GM23338 (cell line): ENCODE results near the gene TFEB. TPM values are rescaled to one million over a fixed set of nuclear protein-coding genes. Genes with fewer than 3 reads are reported as not detected.

Source experiments
- ATAC-seq: fragments of 200-7000 bp; cut with Tn5 transposase; 3 replicates; pipeline ENCODE4 v1.9.1; 2020
- DNase-seq: peaks from one replicate; pipeline ENCODE4 v3.0.0-alpha.2; 2015; ENCODE audit warnings: low spot score
- H2AFZ ChIP-seq: fragments of 200-600 bp; sonication (generic); 2 replicates; pipeline ENCODE4 v1.8.0; 2016; ENCODE audit warnings: antibody characterized with exemption, mild to moderate bottlenecking, moderate library complexity
- H3F3A ChIP-seq: fragments of 200-600 bp; sonication (generic); replicated peaks from 2 replicates; pipeline ENCODE4 v1.8.0; 2017; ENCODE audit warnings: antibody characterized with exemption, mixed run types, low read depth
- H3K27ac ChIP-seq: fragments of 200-600 bp; sonication (generic); 2 replicates; pipeline ENCODE4 v1.6.1; 2016; ENCODE audit warnings: low read depth
- H3K27me3 ChIP-seq: fragments of 200-600 bp; sonication (generic); 2 replicates; pipeline ENCODE4 v1.8.0; 2016; ENCODE audit warnings: mild to moderate bottlenecking, mixed run types, moderate library complexity; ENCODE audit not compliant: insufficient read depth
- H3K36me3 ChIP-seq: fragments of 200-600 bp; sonication (generic); 2 replicates; pipeline ENCODE4 v1.8.0; 2016; ENCODE audit warnings: mild to moderate bottlenecking; ENCODE audit not compliant: insufficient read depth
- H3K4me1 ChIP-seq: fragments of 200-600 bp; sonication (generic); 2 replicates; pipeline ENCODE4 v1.8.0; 2016; ENCODE audit warnings: mild to moderate bottlenecking, moderate library complexity; ENCODE audit not compliant: insufficient read depth
- H3K4me2 ChIP-seq: fragments of 200-600 bp; sonication (generic); 2 replicates; pipeline ENCODE4 v1.7.1; 2017; ENCODE audit warnings: mixed run types
- H3K4me3 ChIP-seq: fragments of 200-600 bp; sonication (generic); 2 replicates; pipeline ENCODE4 v1.6.1; 2016; ENCODE audit warnings: mixed run types
- H3K79me2 ChIP-seq: fragments of 200-600 bp; sonication (generic); replicated peaks from 2 replicates; pipeline ENCODE4 v1.8.0; 2017; ENCODE audit warnings: mild to moderate bottlenecking; ENCODE audit not compliant: insufficient read depth
- H3K9me2 ChIP-seq: fragments of 200-600 bp; sonication (generic); 2 replicates; pipeline ENCODE4 v1.8.0; 2017; ENCODE audit not compliant: insufficient read depth
- H4K20me1 ChIP-seq: fragments of 200-600 bp; sonication (generic); replicated peaks from 2 replicates; pipeline ENCODE4 v1.8.0; 2017; ENCODE audit warnings: mild to moderate bottlenecking; ENCODE audit not compliant: insufficient read depth
- H3K27ac Mint-ChIP-seq: 2 replicates; pipeline ENCODE4 v1.8.0; 2020; ENCODE audit warnings: inconsistent platforms, mild to moderate bottlenecking, moderate library complexity, mixed read lengths
- H3K27me3 Mint-ChIP-seq: 3 replicates; pipeline ENCODE4 v1.8.0; 2022; ENCODE audit warnings: low read depth, mild to moderate bottlenecking, moderate library complexity, mixed read lengths, inconsistent platforms; ENCODE audit not compliant: insufficient read depth, poor library complexity
- H3K36me3 Mint-ChIP-seq: 3 replicates; pipeline ENCODE4 v1.8.0; 2021; ENCODE audit warnings: low read depth, mild to moderate bottlenecking, inconsistent platforms, moderate library complexity, mixed read lengths
- H3K4me1 Mint-ChIP-seq: 3 replicates; pipeline ENCODE4 v1.8.0; 2020; ENCODE audit warnings: mild to moderate bottlenecking, inconsistent platforms, mixed read lengths
- H3K4me3 Mint-ChIP-seq: 3 replicates; pipeline ENCODE4 v1.8.0; 2021; ENCODE audit warnings: moderate library complexity, mild to moderate bottlenecking, inconsistent platforms, mixed read lengths
- H3K9me3 Mint-ChIP-seq: 3 replicates; pipeline ENCODE4 v1.8.0; 2020; ENCODE audit warnings: moderate library complexity, mild to moderate bottlenecking, inconsistent platforms, mixed read lengths
- CREB1 ChIP-seq: fragments of 250-450 bp; sonication (Bioruptor Pico); IDR thresholded peaks from 2 replicates; pipeline ENCODE4 v1.5.0; 2020; ENCODE audit warnings: low read depth, mild to moderate bottlenecking, moderate library complexity
- EZH2 ChIP-seq: fragments of 200-600 bp; sonication (generic); IDR thresholded peaks from one replicate; pipeline ENCODE4 v1.8.0; 2017; ENCODE audit warnings: antibody characterized with exemption, mild to moderate bottlenecking, low read depth; ENCODE audit not compliant: unreplicated experiment
- EZH2phosphoT487 ChIP-seq: fragments of 200-600 bp; sonication (generic); IDR thresholded peaks from one replicate; pipeline ENCODE4 v1.8.1; 2018; ENCODE audit warnings: antibody characterized with exemption; ENCODE audit not compliant: unreplicated experiment
- JUNB ChIP-seq: IDR thresholded peaks from one replicate; pipeline ENCODE4 v1.6.1; 2016; ENCODE audit warnings: antibody characterized with exemption; ENCODE audit not compliant: unreplicated experiment
- NANOG ChIP-seq: IDR thresholded peaks from 2 replicates; pipeline ENCODE4 v1.6.1; 2016; ENCODE audit warnings: antibody characterized with exemption, borderline replicate concordance
- POLR2AphosphoS5 ChIP-seq: IDR thresholded peaks from 2 replicates; pipeline ENCODE4 v1.6.1; 2016; ENCODE audit warnings: antibody characterized with exemption, low read depth
- ZNF114 ChIP-seq: fragments of 250-450 bp; sonication (Bioruptor Pico); IDR thresholded peaks from 2 replicates; pipeline ENCODE4 v1.5.0; 2020; ENCODE audit warnings: mild to moderate bottlenecking, moderate library complexity
- ZNF331 ChIP-seq: fragments of 250-450 bp; sonication (Bioruptor Pico); IDR thresholded peaks from 2 replicates; pipeline ENCODE4 v1.5.0; 2020; ENCODE audit warnings: low read depth, mild to moderate bottlenecking, moderate library complexity
- polyA plus RNA-seq: library from polyadenylated mRNA; unstranded; fragments of >200 nt; fragmentation: Nextera tagmentation; extraction: Ambion mirVana; gene quantifications from 2 replicates; pipeline ENCODE4 v1.2.1, GENCODE V29; 2016
- total RNA-seq: library from RNA; depleted of rRNA; stranded (reverse); fragments of >200 nt; shearing (Covaris generic); gene quantifications from 2 replicates; pipeline ENCODE4 v1.2.3, GENCODE V29; 2014
- TF ChIP-seq, protein P1 (sequence below): IDR thresholded peaks from 2 replicates; pipeline ENCODE4 v1.6.1; 2016; ENCODE audit warnings: antibody characterized with exemption
- TF ChIP-seq, protein P2 (sequence below): IDR thresholded peaks from one replicate; pipeline ENCODE4 v1.6.1; 2018; ENCODE audit warnings: antibody characterized with exemption; ENCODE audit not compliant: unreplicated experiment

The TFEB gene
- total and polyA plus RNA-seq, 2 experiments from 2014 or later: 1.3 to 4.3 TPM

DNA sequence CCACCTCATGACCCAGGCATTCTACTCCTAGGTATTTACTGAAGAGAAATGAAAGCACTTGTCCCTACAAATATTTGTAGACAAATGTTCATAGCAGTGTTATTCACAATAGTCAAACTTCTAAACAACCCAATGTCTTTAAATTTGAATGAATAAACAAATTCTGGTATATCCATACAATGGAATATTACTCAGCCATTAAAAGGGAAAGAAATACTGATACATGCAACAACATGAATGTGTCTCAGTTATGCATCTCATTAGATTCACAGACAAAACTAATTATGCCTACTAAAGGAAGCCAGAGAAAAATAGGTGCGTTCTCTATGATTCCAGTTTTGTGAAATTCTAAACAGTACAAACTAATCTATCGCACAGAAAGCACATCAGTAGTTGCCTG, 66.4 kb downstream of the TFEB start:
- H3K36me3 ChIP-seq: no peaks in the 10 kb centered on the region
- peaks cover 4% of the 10 kb centered on the region; the same call in 1 of the 2 replicates for H3K4me1 ChIP-seq
- H3K4me3 ChIP-seq: no peak overlapping the region
- no peak overlapping the region for H3K27ac Mint-ChIP-seq
- H3K27me3 ChIP-seq: no peaks in the 10 kb centered on the region
- H3K4me2 ChIP-seq: no peak overlapping the region
- no peaks in the 10 kb centered on the region for H3K9me2 ChIP-seq
- no peak overlapping the region for H3K4me3 Mint-ChIP-seq
- peaks cover 13% of the 10 kb centered on the region for H3K27me3 Mint-ChIP-seq
- DNase-seq: no peak
- no peaks in the 10 kb centered on the region for H4K20me1 ChIP-seq
- no peaks in the 10 kb centered on the region for H3K36me3 Mint-ChIP-seq
- H2AFZ ChIP-seq: no peak overlapping the region
- H3K27ac ChIP-seq: no peak overlapping the region
- H3K9me3 Mint-ChIP-seq: peaks cover 4% of the 10 kb centered on the region; the same call in 1 of the 3 replicates
- no peaks in the 10 kb centered on the region for H3K79me2 ChIP-seq
- TF ChIP-seq, protein P1, sequence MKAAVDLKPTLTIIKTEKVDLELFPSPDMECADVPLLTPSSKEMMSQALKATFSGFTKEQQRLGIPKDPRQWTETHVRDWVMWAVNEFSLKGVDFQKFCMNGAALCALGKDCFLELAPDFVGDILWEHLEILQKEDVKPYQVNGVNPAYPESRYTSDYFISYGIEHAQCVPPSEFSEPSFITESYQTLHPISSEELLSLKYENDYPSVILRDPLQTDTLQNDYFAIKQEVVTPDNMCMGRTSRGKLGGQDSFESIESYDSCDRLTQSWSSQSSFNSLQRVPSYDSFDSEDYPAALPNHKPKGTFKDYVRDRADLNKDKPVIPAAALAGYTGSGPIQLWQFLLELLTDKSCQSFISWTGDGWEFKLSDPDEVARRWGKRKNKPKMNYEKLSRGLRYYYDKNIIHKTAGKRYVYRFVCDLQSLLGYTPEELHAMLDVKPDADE: no peak
- TF ChIP-seq POLR2AphosphoS5 (no peak), NANOG (no peak), EZH2phosphoT487 (no peak), EZH2 (no peak)
- TF ChIP-seq, protein P2, sequence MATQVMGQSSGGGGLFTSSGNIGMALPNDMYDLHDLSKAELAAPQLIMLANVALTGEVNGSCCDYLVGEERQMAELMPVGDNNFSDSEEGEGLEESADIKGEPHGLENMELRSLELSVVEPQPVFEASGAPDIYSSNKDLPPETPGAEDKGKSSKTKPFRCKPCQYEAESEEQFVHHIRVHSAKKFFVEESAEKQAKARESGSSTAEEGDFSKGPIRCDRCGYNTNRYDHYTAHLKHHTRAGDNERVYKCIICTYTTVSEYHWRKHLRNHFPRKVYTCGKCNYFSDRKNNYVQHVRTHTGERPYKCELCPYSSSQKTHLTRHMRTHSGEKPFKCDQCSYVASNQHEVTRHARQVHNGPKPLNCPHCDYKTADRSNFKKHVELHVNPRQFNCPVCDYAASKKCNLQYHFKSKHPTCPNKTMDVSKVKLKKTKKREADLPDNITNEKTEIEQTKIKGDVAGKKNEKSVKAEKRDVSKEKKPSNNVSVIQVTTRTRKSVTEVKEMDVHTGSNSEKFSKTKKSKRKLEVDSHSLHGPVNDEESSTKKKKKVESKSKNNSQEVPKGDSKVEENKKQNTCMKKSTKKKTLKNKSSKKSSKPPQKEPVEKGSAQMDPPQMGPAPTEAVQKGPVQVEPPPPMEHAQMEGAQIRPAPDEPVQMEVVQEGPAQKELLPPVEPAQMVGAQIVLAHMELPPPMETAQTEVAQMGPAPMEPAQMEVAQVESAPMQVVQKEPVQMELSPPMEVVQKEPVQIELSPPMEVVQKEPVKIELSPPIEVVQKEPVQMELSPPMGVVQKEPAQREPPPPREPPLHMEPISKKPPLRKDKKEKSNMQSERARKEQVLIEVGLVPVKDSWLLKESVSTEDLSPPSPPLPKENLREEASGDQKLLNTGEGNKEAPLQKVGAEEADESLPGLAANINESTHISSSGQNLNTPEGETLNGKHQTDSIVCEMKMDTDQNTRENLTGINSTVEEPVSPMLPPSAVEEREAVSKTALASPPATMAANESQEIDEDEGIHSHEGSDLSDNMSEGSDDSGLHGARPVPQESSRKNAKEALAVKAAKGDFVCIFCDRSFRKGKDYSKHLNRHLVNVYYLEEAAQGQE: no peak
- peaks cover 13% of the 10 kb centered on the region; the same call in 2 of the 3 replicates for H3K4me1 Mint-ChIP-seq
- H3F3A ChIP-seq: no peaks in the 10 kb centered on the region
- no peak for ATAC-seq

DNA sequence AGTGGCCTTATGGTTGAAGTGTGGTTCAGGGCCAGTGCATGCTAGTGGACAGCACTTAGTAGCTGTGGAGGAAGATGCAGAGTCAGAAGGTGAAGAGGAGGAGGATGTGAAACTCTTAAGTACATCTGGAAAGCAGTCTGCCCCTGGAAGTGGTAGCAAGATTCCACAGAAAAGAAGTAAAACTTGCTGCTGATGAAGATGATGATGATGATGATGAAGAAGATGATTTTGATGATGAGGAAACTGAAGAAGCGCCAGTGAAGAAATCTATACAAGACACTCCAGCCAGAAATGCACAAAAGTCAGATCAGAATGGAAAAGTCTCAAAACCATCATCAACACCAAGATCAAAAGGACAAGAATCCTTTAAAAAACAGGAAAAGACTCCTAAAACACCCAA, 68.2 kb downstream of the TFEB start:
- no peaks in the 10 kb centered on the region for H3F3A ChIP-seq
- no peak for DNase-seq

More for the DNA sequence above, 68.2 kb downstream of the TFEB start:
- Histone ChIP-seq H3K4me3 (no peak overlapping the region), H3K9me2 (peaks cover 3% of the 10 kb centered on the region; the same call in 1 of the 2 replicates), H2AFZ (no peak overlapping the region), H3K27ac (no peak overlapping the region), H3K36me3 (no peaks in the 10 kb centered on the region), H3K27me3 (no peaks in the 10 kb centered on the region), H3K79me2 (no peaks in the 10 kb centered on the region), H3K4me1 (no peaks in the 10 kb centered on the region; the same call in 1 of the 2 replicates), H4K20me1 (no peaks in the 10 kb centered on the region), H3K4me2 (no peak overlapping the region)
- Mint-ChIP-seq H3K27me3 (peaks cover 7% of the 10 kb centered on the region), H3K36me3 (no peaks in the 10 kb centered on the region), H3K4me3 (no peak overlapping the region), H3K4me1 (peaks cover 15% of the 10 kb centered on the region; the same call in 1 of the 3 replicates), H3K9me3 (peaks cover 4% of the 10 kb centered on the region; the same call in 1 of the 3 replicates), H3K27ac (no peak overlapping the region)
- no peak for ATAC-seq
- TF ChIP-seq CREB1 (CRISPR knock-in tag) (no peak), JUNB (no peak), ZNF114 (CRISPR knock-in tag) (no peak), EZH2phosphoT487 (no peak), ZNF331 (CRISPR knock-in tag) (no peak)
